Hepatocyte (in vitro differentiated cells): ENCODE data around the gene CPEB4.

ENCODE experiments used
- CTCF ChIP-seq: fragments of 200-600 bp; sonication (generic); IDR thresholded peaks from 2 replicates; pipeline ENCODE4 v1.5.1; 2016; ENCODE audit warnings: antibody characterized with exemption, mild to moderate bottlenecking; ENCODE audit not compliant: poor library complexity
- EZH2phosphoT487 ChIP-seq: fragments of 200-600 bp; sonication (generic); IDR thresholded peaks from one replicate; pipeline ENCODE4 v1.6.1; 2018; ENCODE audit warnings: antibody characterized with exemption, mild to moderate bottlenecking, low read depth, moderate library complexity; ENCODE audit not compliant: unreplicated experiment, severe bottlenecking

GRCh38 chr5:173963867-173964441 lies 75.8 kb downstream of the CPEB4 start:
- TF ChIP-seq CTCF, result no peak
- TF ChIP-seq EZH2phosphoT487, result no peak
